ENCODE data around the gene KRT33B.
"Not testable (repeated sequence)": the region's sequence is repeated elsewhere in the genome, so short reads cannot be mapped to it uniquely, and the experiment has no call there.

KRT33B gene

DNA sequence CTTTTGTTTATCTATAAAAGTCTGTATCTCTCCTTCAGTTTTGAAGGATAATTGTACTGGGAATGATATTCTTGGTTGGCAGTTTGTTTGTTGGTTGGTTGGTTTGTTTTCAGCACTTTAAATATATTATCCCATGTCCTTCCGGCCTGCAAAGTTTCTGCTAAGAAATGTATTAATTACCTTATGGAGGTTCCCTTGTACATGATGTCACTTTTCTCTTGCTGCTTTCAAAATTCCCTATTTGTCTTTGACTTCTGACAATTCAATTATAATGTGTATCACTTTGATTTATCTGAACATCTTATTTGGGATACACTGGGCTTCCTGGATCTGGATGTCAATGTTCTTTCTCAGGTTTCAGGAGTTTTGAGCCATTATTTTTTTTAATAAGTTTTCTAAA, 16.6 kb upstream of the KRT33B start:
- Histone ChIP-seq H3K79me2 (ENCODE audit: insufficient read depth, low read length) (no peaks in the 10 kb centered on the region), H3K27me3 (ENCODE audit: low read length) (0 out of 2 replicates have a peak, but pooled peaks cover 4% of the 10 kb centered on the region), H3K27ac (ENCODE audit: low read depth, low read length) (no peak overlapping the region), H4K20me1 (ENCODE audit: low read depth, low read length) (no peaks in the 10 kb centered on the region), H2AFZ (ENCODE audit: low read depth, low read length, severe bottlenecking) (no peak overlapping the region), H3K9me2 (replicated peaks; ENCODE audit: insufficient read depth, low read length) (no peaks in the 10 kb centered on the region), H3K36me3 (ENCODE audit: low read length) (no peaks in the 10 kb centered on the region), H3K9ac (ENCODE audit: low read length) (no peak overlapping the region), H3K4me3 (ENCODE audit: insufficient read depth, low read length, poor library complexity, severe bottlenecking) (no peak overlapping the region), H3F3A (ENCODE audit: insufficient read depth) (no peaks in the 10 kb centered on the region), H3K4me2 (ENCODE audit: low read depth, low read length, poor library complexity, severe bottlenecking) (no peak overlapping the region), H3K9me3 (ENCODE audit: insufficient read depth, low read length) (0 out of 2 replicates have a peak, but pooled peaks cover 3% of the 10 kb centered on the region)
- TF ChIP-seq EZH2phosphoT487 (conservative IDR thresholded peaks at IDR 0.05; ENCODE audit: low read length) = no peak
- TF ChIP-seq, protein P1, sequence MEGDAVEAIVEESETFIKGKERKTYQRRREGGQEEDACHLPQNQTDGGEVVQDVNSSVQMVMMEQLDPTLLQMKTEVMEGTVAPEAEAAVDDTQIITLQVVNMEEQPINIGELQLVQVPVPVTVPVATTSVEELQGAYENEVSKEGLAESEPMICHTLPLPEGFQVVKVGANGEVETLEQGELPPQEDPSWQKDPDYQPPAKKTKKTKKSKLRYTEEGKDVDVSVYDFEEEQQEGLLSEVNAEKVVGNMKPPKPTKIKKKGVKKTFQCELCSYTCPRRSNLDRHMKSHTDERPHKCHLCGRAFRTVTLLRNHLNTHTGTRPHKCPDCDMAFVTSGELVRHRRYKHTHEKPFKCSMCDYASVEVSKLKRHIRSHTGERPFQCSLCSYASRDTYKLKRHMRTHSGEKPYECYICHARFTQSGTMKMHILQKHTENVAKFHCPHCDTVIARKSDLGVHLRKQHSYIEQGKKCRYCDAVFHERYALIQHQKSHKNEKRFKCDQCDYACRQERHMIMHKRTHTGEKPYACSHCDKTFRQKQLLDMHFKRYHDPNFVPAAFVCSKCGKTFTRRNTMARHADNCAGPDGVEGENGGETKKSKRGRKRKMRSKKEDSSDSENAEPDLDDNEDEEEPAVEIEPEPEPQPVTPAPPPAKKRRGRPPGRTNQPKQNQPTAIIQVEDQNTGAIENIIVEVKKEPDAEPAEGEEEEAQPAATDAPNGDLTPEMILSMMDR (IDR thresholded peaks at IDR 0.05; ENCODE audit: insufficient read depth, low read length, poor library complexity, severe bottlenecking) = no peak

DNA sequence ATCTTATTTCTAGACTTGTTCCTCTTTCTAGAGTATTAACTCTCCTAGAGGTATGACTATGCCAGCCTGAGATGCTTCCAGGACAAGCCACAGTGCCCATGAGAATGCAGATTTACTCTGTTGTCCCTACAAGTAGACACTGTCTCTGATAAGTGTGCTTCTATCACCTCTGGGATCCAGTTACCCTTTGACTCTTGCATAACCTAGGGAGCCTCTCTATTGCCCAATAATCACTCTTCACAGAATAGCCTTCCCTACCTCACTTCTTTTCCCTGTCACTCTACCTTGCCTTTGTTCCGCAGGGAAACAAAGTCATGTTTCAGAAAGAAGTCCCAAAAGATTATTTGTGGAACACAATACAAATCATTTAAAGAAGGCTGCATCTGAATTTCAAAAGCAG, 14.1 kb upstream of the KRT33B start:
- Histone ChIP-seq H3K4me2 (ENCODE audit: low read depth, low read length, poor library complexity, severe bottlenecking) (no peak overlapping the region), H3K9me2 (replicated peaks; ENCODE audit: insufficient read depth, low read length) (no peaks in the 10 kb centered on the region), H2AFZ (ENCODE audit: low read depth, low read length, severe bottlenecking) (no peak overlapping the region), H3K27me3 (ENCODE audit: low read length) (0 out of 2 replicates have a peak, but pooled peaks cover 3% of the 10 kb centered on the region), H3K9ac (ENCODE audit: low read length) (no peak overlapping the region), H3K36me3 (ENCODE audit: low read length) (no peaks in the 10 kb centered on the region), H3K79me2 (ENCODE audit: insufficient read depth, low read length) (no peaks in the 10 kb centered on the region), H3F3A (ENCODE audit: insufficient read depth) (no peaks in the 10 kb centered on the region), H3K4me3 (ENCODE audit: insufficient read depth, low read length, poor library complexity, severe bottlenecking) (no peak overlapping the region), H4K20me1 (ENCODE audit: low read depth, low read length) (no peaks in the 10 kb centered on the region), H3K9me3 (ENCODE audit: insufficient read depth, low read length) (no peaks in the 10 kb centered on the region), H3K27ac (ENCODE audit: low read depth, low read length) (no peak overlapping the region)
- no peak for TF ChIP-seq EZH2phosphoT487 (conservative IDR thresholded peaks at IDR 0.05; ENCODE audit: low read length)
- TF ChIP-seq, protein P1 (IDR thresholded peaks at IDR 0.05; ENCODE audit: insufficient read depth, low read length, poor library complexity, severe bottlenecking) = no peak

DNA sequence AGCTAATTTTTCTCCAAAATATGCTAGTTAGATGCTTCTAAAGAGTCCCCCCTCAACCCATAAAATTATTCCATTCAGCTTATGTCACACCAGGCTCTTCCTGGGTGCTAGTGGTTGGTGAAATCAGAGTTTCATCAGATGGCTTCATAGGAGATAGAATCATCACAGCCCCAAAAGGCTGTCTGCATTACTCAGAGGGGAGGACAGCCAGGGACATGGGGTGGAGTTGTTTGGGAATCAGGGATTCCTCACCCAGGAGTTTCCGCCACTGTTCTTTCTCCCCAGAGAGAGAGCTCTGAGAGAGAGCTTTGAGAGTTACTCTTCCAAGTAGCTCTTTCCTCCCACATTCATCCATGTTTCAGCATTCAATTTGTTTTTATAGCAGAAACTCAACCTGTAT, 12.8 kb upstream of the KRT33B start:
- no peaks in the 10 kb centered on the region for H3K79me2 ChIP-seq (ENCODE audit: insufficient read depth, low read length)
- H3K4me3 ChIP-seq (ENCODE audit: insufficient read depth, low read length, poor library complexity, severe bottlenecking) = no peak overlapping the region
- H4K20me1 ChIP-seq (ENCODE audit: low read depth, low read length) = no peaks in the 10 kb centered on the region
- H3K27ac ChIP-seq (ENCODE audit: low read depth, low read length) = no peak overlapping the region
- H3K9me2 ChIP-seq (replicated peaks; ENCODE audit: insufficient read depth, low read length) = no peaks in the 10 kb centered on the region
- H3K9ac ChIP-seq (ENCODE audit: low read length) = no peak overlapping the region
- TF ChIP-seq, protein P1 (IDR thresholded peaks at IDR 0.05; ENCODE audit: insufficient read depth, low read length, poor library complexity, severe bottlenecking) = no peak
- H3K27me3 ChIP-seq (ENCODE audit: low read length) = 0 out of 2 replicates have a peak, but pooled peaks cover 3% of the 10 kb centered on the region
- no peak overlapping the region for H2AFZ ChIP-seq (ENCODE audit: low read depth, low read length, severe bottlenecking)
- no peaks in the 10 kb centered on the region for H3K36me3 ChIP-seq (ENCODE audit: low read length)
- no peaks in the 10 kb centered on the region for H3K9me3 ChIP-seq (ENCODE audit: insufficient read depth, low read length)
- no peak overlapping the region for H3K4me2 ChIP-seq (ENCODE audit: low read depth, low read length, poor library complexity, severe bottlenecking)
- H3F3A ChIP-seq (ENCODE audit: insufficient read depth) = no peaks in the 10 kb centered on the region

GRCh38 chr17:41381943-41382342, 12.3 kb upstream of the KRT33B start, which contains the start of gene KRT34:
Gene KRT34 (minus strand): TSS chr17:41382306. CDS start chr17:41382246, 60 bp downstream.
- not testable (repeated sequence) for H3K79me2 ChIP-seq (ENCODE audit: insufficient read depth, low read length); H3K27me3 ChIP-seq (ENCODE audit: low read length); H3K9me3 ChIP-seq (ENCODE audit: insufficient read depth, low read length); H4K20me1 ChIP-seq (ENCODE audit: low read depth, low read length); H3F3A ChIP-seq (ENCODE audit: insufficient read depth); H2AFZ ChIP-seq (ENCODE audit: low read depth, low read length, severe bottlenecking); H3K4me2 ChIP-seq (ENCODE audit: low read depth, low read length, poor library complexity, severe bottlenecking); H3K36me3 ChIP-seq (ENCODE audit: low read length); H3K9me2 ChIP-seq (replicated peaks; ENCODE audit: insufficient read depth, low read length); H3K9ac ChIP-seq (ENCODE audit: low read length); H3K27ac ChIP-seq (ENCODE audit: low read depth, low read length); H3K4me3 ChIP-seq (ENCODE audit: insufficient read depth, low read length, poor library complexity, severe bottlenecking)

GRCh38 chr17:41380091-41380490, 10.5 kb upstream of the KRT33B start:
- H3F3A ChIP-seq (ENCODE audit: insufficient read depth); H3K4me3 ChIP-seq (ENCODE audit: insufficient read depth, low read length, poor library complexity, severe bottlenecking); H3K9ac ChIP-seq (ENCODE audit: low read length); H3K79me2 ChIP-seq (ENCODE audit: insufficient read depth, low read length); H4K20me1 ChIP-seq (ENCODE audit: low read depth, low read length); H3K27me3 ChIP-seq (ENCODE audit: low read length); H3K9me2 ChIP-seq (replicated peaks; ENCODE audit: insufficient read depth, low read length); H2AFZ ChIP-seq (ENCODE audit: low read depth, low read length, severe bottlenecking); H3K9me3 ChIP-seq (ENCODE audit: insufficient read depth, low read length); H3K36me3 ChIP-seq (ENCODE audit: low read length); H3K27ac ChIP-seq (ENCODE audit: low read depth, low read length); H3K4me2 ChIP-seq (ENCODE audit: low read depth, low read length, poor library complexity, severe bottlenecking): not testable (repeated sequence)

Data from SU-DHL-6 (cell line).